HepG2 (cell line): ENCODE results near the gene NEIL1.
A peak's percentile ranks its signal among the peaks of the same experiment; 100 is the strongest.

ENCODE experiments used
- BHLHE40 ChIP-seq: IDR thresholded peaks from 2 replicates; pipeline ENCODE4 v1.6.1; 2011; ENCODE audit warnings: low read length, improper control_type of control experiment
- CREB1 ChIP-seq, 2 experiments: fragments of 450-650 bp in 1 of 2; IDR thresholded peaks; 2 replicates each; pipeline ENCODE4 v1.6.1; 2016 to 2017; ENCODE audit warnings: control low read depth in 1 of 2, mild to moderate bottlenecking in 1 of 2, missing compliant biosample characterization in 1 of 2, missing genetic modification characterization in 1 of 2
- CTCF ChIP-seq: sonication (generic); formaldehyde crosslinking; IDR thresholded peaks from 2 replicates; pipeline ENCODE4 v1.5.0; 2020; ENCODE audit warnings: mild to moderate bottlenecking, missing genetic modification reagents, moderate library complexity
- GMEB1 ChIP-seq: sonication (generic); formaldehyde crosslinking; IDR thresholded peaks from 2 replicates; pipeline ENCODE4 v1.5.1; 2020; ENCODE audit warnings: missing genetic modification reagents, mild to moderate bottlenecking, borderline replicate concordance
- JUND ChIP-seq: sonication (generic); formaldehyde crosslinking; IDR thresholded peaks from 2 replicates; pipeline ENCODE4 v1.8.0; 2022; ENCODE audit warnings: mild to moderate bottlenecking, missing genetic modification reagents
- KDM3A ChIP-seq: IDR thresholded peaks from 2 replicates; pipeline ENCODE4 v1.6.1; 2018; ENCODE audit warnings: low read depth, missing compliant biosample characterization
- MTA1 ChIP-seq: sonication (generic); formaldehyde crosslinking; IDR thresholded peaks from 2 replicates; pipeline ENCODE4 v1.4.0; 2020; ENCODE audit warnings: missing genetic modification reagents, mild to moderate bottlenecking, borderline replicate concordance
- PRMT3 ChIP-seq: sonication (generic); formaldehyde crosslinking; IDR thresholded peaks from 2 replicates; pipeline ENCODE4 v1.8.1; 2022; ENCODE audit warnings: low read depth, mild to moderate bottlenecking, moderate library complexity, missing genetic modification reagents, borderline replicate concordance
- RFX5 ChIP-seq: IDR thresholded peaks from 2 replicates; pipeline ENCODE4 v1.6.1; 2011; ENCODE audit warnings: low read depth, low read length, improper control_type of control experiment
- SIX4 ChIP-seq: sonication (generic); formaldehyde crosslinking; IDR thresholded peaks from 2 replicates; pipeline ENCODE4 v1.4.0; 2020; ENCODE audit warnings: missing genetic modification reagents
- ZFP1 ChIP-seq: IDR thresholded peaks from 2 replicates; pipeline ENCODE4 v1.6.1; 2016
- ZNF607 ChIP-seq: sonication (generic); formaldehyde crosslinking; IDR thresholded peaks from 2 replicates; pipeline ENCODE4 v1.5.1; 2020; ENCODE audit warnings: missing genetic modification reagents, mild to moderate bottlenecking, borderline replicate concordance

GRCh38 chr15:75335705-75336355 lies 11.0 kb upstream of the NEIL1 start, which contains the start of gene COMMD4:
- peak; percentile 29; the same call in 1 of the 2 replicates for TF ChIP-seq CTCF (CRISPR knock-in tag)
- peak; percentile 70 for TF ChIP-seq BHLHE40
- TF ChIP-seq CREB1 (IDR thresholded peaks at IDR 0.05): no peak
- peak; percentile 55; the same call in 1 of the 2 replicates for TF ChIP-seq CREB1 (CRISPR knock-in tag; IDR thresholded peaks at IDR 0.05)
- TF ChIP-seq PRMT3: no peak
- TF ChIP-seq RFX5: no peak
- TF ChIP-seq ZNF607 (CRISPR knock-in tag): peak; percentile 47; the same call in 1 of the 2 replicates
- no peak for TF ChIP-seq JUND (CRISPR knock-in tag)
- TF ChIP-seq KDM3A (CRISPR knock-in tag): peak; percentile 92
- no peak; the same call in 1 of the 2 replicates for TF ChIP-seq ZFP1 (CRISPR knock-in tag)
- TF ChIP-seq MTA1 (CRISPR knock-in tag): no peak
- TF ChIP-seq SIX4 (CRISPR knock-in tag): 0 out of 2 replicates have a peak, but pooled peaks have one; percentile 44
- peak; percentile 36; the same call in 1 of the 2 replicates for TF ChIP-seq GMEB1 (CRISPR knock-in tag)
